ENCODE results near the gene CLMN. TPM values are rescaled to one million over a fixed set of nuclear protein-coding genes. Genes with fewer than 3 reads are reported as not detected.

The CLMN gene
- total and polyA plus RNA-seq, 2 of the 4 experiments (the other 2 are of a cell fraction), result 0.10 to 0.18 TPM

- Histone ChIP-seq H2BK20ac (ENCODE audit: low read depth, low read length) (no peak overlapping the region), H3K27me3 (ENCODE audit: control insufficient read depth, insufficient read depth, low read length) (no peaks in the 10 kb centered on the region; the same call in 1 of the 2 replicates), H3K9me3 (ENCODE audit: control insufficient read depth, insufficient read depth, low read length) (peaks cover 2% of the 10 kb centered on the region), H2BK15ac (ENCODE audit: low read depth, low read length) (no peak overlapping the region), H3K4me1 (ENCODE audit: control insufficient read depth, insufficient read depth, low read length) (no peaks in the 10 kb centered on the region), H4K8ac (ENCODE audit: low read depth in 2 of 2, low read length in 2 of 2) (no peak overlapping the region), H3K18ac (ENCODE audit: low read depth, low read length) (no peak overlapping the region), H3K79me1 (ENCODE audit: low read depth in 1 of 2, low read length in 2 of 2) (no peaks in the 10 kb centered on the region), H3K27ac (ENCODE audit: insufficient read depth, low read length) (no peak overlapping the region), H3K4me3 (ENCODE audit: insufficient read depth, low read depth, low read length) (no peak overlapping the region), H2AK5ac (ENCODE audit: low read depth, low read length) (no peak overlapping the region), H4K5ac (ENCODE audit: low read depth, low read length) (no peak overlapping the region), H3K9me1 (ENCODE audit: insufficient read depth, low read length) (no peaks in the 10 kb centered on the region), H2BK5ac (ENCODE audit: low read depth, low read length, poor library complexity, severe bottlenecking) (no peak overlapping the region), H3K23ac (ENCODE audit: low read depth, low read length) (no peak overlapping the region), H2AK9ac (replicated peaks; ENCODE audit: low read depth, low read length, poor library complexity) (no peak overlapping the region), H3K4ac (ENCODE audit: low read depth, low read length) (no peak overlapping the region), H2BK120ac (ENCODE audit: low read depth, low read length) (no peak overlapping the region), H3K9ac (ENCODE audit: low read depth, low read length) (no peak overlapping the region), H3K56ac (ENCODE audit: extremely low read depth, insufficient read depth, low read length) (no peak overlapping the region), H3K14ac (replicated peaks; ENCODE audit: low read depth, low read length) (no peak overlapping the region), H2AFZ (replicated peaks; ENCODE audit: low read length, poor library complexity) (no peak overlapping the region), H3K36me3 (ENCODE audit: control insufficient read depth, insufficient read depth, low read length) (no peaks in the 10 kb centered on the region), H4K20me1 (ENCODE audit: insufficient read depth, low read length) (no peaks in the 10 kb centered on the region), H3K4me2 (ENCODE audit: low read depth, low read length) (no peak overlapping the region), H4K91ac (ENCODE audit: insufficient read depth, low read depth, low read length) (no peak overlapping the region)
- POLR2A ChIA-PET (ENCODE audit: unreplicated experiment), result no interaction called here
- intact Hi-C loops (cut with micrococcal nuclease) (no loop called here), dilution Hi-C loops (cut with HindIII; ENCODE audit: low sequenced_read_pairs, unreplicated experiment) (no loop called here), in situ Hi-C loops (cut with MboI; ENCODE audit: low sequenced_read_pairs) (no loop called here)
- TF ChIP-seq ELK1 (IDR thresholded peaks at IDR 0.05; ENCODE audit: borderline replicate concordance, low read depth, low read length) (no peak), MXI1 (IDR thresholded peaks at IDR 0.05; ENCODE audit: borderline replicate concordance, low read depth, low read length) (no peak), MAZ (IDR thresholded peaks at IDR 0.05; ENCODE audit: borderline replicate concordance, low read depth, low read length) (no peak), BHLHE40 (IDR thresholded peaks at IDR 0.05; ENCODE audit: low read depth, low read length) (no peak), RAD21 (IDR thresholded peaks at IDR 0.05; ENCODE audit: low read length) (no peak)
- no peak for ATAC-seq (ENCODE audit: low read depth)
- WGBS, 2 experiments (ENCODE audit: extremely low coverage in 2 of 2, insufficient read length in 1 of 2), result 100% methylated on average over 1 of the region's 5 CpGs; no CpG with 5 or more reads in 1 of the 2 experiments
- no TSS peak for BruUV-seq (replicated peaks)
- CTCF ChIA-PET, result no interaction called here
- no peak for DNase-seq
Observed at GRCh38 chr14:95299271-95299670, 20.4 kb downstream of the CLMN start.

All from IMR-90 (cell line).